GM19240 (cell line): ENCODE data around the gene APMAP.

Source experiments
- DNase-seq: peaks from one replicate; pipeline ENCODE4 v3.0.0; 2011; ENCODE audit warnings: low spot score; ENCODE audit not compliant: insufficient read length

The APMAP gene

GRCh38 chr20:25024171-25024570 lies 31.6 kb upstream of the APMAP start:
- no peak for DNase-seq

GRCh38 chr20:25023356-25023755 lies 30.8 kb upstream of the APMAP start:
- no peak for DNase-seq

- no peak for DNase-seq
Observed at GRCh38 chr20:25022680-25023079, 30.1 kb upstream of the APMAP start.

GRCh38 chr20:25021336-25021735 lies 28.8 kb upstream of the APMAP start:
- DNase-seq, result no peak

GRCh38 chr20:25020901-25021301 lies 28.4 kb upstream of the APMAP start:
- no peak for DNase-seq

GRCh38 chr20:25020345-25020744 lies 27.8 kb upstream of the APMAP start:
- no peak for DNase-seq

- no peak for DNase-seq
Observed at GRCh38 chr20:25019381-25020155, 27.0 kb upstream of the APMAP start.

- DNase-seq, result no peak
Observed at GRCh38 chr20:25018841-25019240, 26.3 kb upstream of the APMAP start.

GRCh38 chr20:25018425-25018824 lies 25.9 kb upstream of the APMAP start:
- DNase-seq, result no peak

- DNase-seq, result no peak
Observed at GRCh38 chr20:25017257-25017803, 24.8 kb upstream of the APMAP start.

- no peak for DNase-seq
Observed at GRCh38 chr20:25016471-25016870, 23.9 kb upstream of the APMAP start.

GRCh38 chr20:25015986-25016385 lies 23.4 kb upstream of the APMAP start:
- no peak for DNase-seq

- no peak for DNase-seq
Observed at GRCh38 chr20:25014816-25015215, 22.3 kb upstream of the APMAP start.

GRCh38 chr20:25013478-25014380 lies 21.2 kb upstream of the APMAP start:
- DNase-seq, result no peak

GRCh38 chr20:25012616-25013189 lies 20.2 kb upstream of the APMAP start:
- no peak for DNase-seq

- DNase-seq, result no peak
Observed at GRCh38 chr20:25011831-25012241, 19.3 kb upstream of the APMAP start.

GRCh38 chr20:25011261-25011660 lies 18.7 kb upstream of the APMAP start:
- DNase-seq, result no peak

- no peak for DNase-seq
Observed at GRCh38 chr20:25009218-25010145, 16.9 kb upstream of the APMAP start.

- no peak for DNase-seq
Observed at GRCh38 chr20:25008388-25009217, 16.1 kb upstream of the APMAP start.
